Activated T-helper 2 cell treated with anti-CD3 and anti-CD28 coated beads, Interferon-gamma antibody, Interleukin-2, Interleukin-4, amounts not matched to agents 10 μg/mL and 5 μg/mL and 100 μg/mL, durations not matched to agents 14 hours and 24 hours and 36 hours (primary cell): ENCODE results near the gene SLC35B2. TPM values are rescaled to one million over a fixed set of nuclear protein-coding genes. Genes with fewer than 3 reads are reported as not detected.
A peak's percentile ranks its signal among the peaks of the same experiment; 100 is the strongest.

Source experiments
- DNase-seq: peaks from one replicate; pipeline ENCODE4 v3.0.0; 2021; ENCODE audit warnings: low spot score
- H3K27ac Mint-ChIP-seq: one replicate; pipeline ENCODE4 v1.8.0; 2021; ENCODE audit warnings: mixed read lengths
- H3K27me3 Mint-ChIP-seq: one replicate; pipeline ENCODE4 v1.8.0; 2021; ENCODE audit warnings: low read depth, mixed read lengths
- H3K36me3 Mint-ChIP-seq: one replicate; pipeline ENCODE4 v1.8.0; 2021; ENCODE audit warnings: low read depth, mixed read lengths
- H3K4me1 Mint-ChIP-seq: one replicate; pipeline ENCODE4 v1.8.0; 2021; ENCODE audit warnings: low read depth, mixed read lengths
- H3K4me3 Mint-ChIP-seq: one replicate; pipeline ENCODE4 v1.8.0; 2021; ENCODE audit warnings: low read depth, mild to moderate bottlenecking, moderate library complexity, mixed read lengths
- H3K9me3 Mint-ChIP-seq: one replicate; pipeline ENCODE4 v1.8.0; 2021; ENCODE audit warnings: mixed read lengths
- intact Hi-C: fragments of 100-400 bp; cut with micrococcal nuclease; formaldehyde crosslinking; loops from one replicate; pipeline ENCODE4 v1.15.1; 2023
- total RNA-seq: library from RNA; stranded (reverse); gene quantifications from 2 replicates; pipeline ENCODE4 v1.2.3, GENCODE V29; 2022

The SLC35B2 gene, protein sequence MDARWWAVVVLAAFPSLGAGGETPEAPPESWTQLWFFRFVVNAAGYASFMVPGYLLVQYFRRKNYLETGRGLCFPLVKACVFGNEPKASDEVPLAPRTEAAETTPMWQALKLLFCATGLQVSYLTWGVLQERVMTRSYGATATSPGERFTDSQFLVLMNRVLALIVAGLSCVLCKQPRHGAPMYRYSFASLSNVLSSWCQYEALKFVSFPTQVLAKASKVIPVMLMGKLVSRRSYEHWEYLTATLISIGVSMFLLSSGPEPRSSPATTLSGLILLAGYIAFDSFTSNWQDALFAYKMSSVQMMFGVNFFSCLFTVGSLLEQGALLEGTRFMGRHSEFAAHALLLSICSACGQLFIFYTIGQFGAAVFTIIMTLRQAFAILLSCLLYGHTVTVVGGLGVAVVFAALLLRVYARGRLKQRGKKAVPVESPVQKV
- 27.6 and 29.6 TPM in 2 replicates for total RNA-seq

DNA sequence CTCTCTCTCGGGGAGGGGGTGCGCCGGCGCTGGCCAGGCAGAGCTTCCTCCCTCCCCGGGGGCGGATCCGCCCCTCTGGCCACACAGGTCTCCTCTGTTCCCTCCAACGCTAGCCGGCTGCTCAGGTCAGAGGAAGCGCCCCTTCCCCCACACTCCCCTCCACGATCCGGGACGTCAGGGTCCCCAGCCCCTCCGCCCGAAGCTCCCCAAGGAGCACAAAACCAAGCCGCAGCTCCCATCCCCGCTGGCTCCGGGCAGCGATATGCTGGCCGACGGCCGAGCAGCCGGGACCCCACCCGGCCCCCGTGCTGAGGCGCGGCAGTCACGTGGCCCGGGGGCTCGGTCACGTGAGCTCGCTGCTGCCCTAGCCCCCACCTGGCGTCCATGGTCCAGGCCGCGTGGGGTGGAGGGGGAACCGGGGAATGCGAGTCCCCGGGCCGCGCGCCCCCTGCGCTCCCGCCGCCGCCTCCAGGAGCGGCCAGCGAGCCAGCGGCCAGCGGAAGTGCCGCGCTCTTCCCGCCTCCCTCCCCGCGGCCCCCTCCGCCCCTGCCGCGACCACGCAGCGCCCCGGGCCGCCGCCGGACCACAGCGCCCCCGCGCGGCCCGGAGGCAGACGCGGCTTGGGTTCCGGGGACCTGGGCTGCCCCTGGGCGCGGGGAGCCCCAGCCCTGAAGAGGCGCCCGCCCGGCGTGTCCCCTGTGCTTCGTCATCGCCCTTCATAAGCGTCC is at the start of gene SLC35B2:
SLC35B2 (minus strand) TSS at position 504 of the 728 bp plus-strand sequence; CDS start at position 386, 118 bp downstream.
- Mint-ChIP-seq H3K4me1 (peaks cover 51% of the 10 kb centered on the region), H3K27ac (peak within 1 kb of the TSS; percentile 85)

DNA sequence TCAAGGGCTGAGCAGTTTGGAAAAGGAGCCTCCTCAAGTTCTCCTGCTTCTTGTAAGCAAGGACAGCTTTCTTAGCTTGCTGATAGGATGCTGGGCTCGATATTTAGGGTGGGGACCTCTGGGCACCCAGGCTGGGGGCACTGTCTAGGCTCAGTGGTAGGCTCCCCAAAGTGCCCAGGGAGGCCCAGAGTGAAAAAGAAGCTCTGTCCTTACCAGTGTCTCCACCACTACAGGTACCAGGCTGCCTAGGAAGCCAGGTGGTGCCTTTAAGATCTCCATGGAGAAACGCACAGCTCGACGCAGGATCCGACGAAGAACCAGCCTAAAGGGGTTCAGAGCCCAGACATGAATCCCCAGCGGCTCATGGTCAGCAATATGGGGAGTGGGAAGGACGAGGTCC is 49.4 kb upstream of the SLC35B2 start:
- Mint-ChIP-seq H3K4me1 (peaks cover 3% of the 10 kb centered on the region), H3K9me3 (no peaks in the 10 kb centered on the region), H3K27me3 (no peaks in the 10 kb centered on the region), H3K36me3 (peaks cover 69% of the 10 kb centered on the region), H3K27ac (no peak overlapping the region), H3K4me3 (no peak overlapping the region)
- intact Hi-C loops: no loop called here
- no peak for DNase-seq

More for the DNA sequence above, at the start of gene SLC35B2:
- no peaks in the 10 kb centered on the region for H3K9me3 Mint-ChIP-seq
- peak; percentile 65 for DNase-seq
- intact Hi-C loops: loop anchor here (1.0 to 5.0 kb wide), 5 partner anchors 8 to 620 kb away; partner anchors contain the start of genes MAD2L1BP, NFKBIE and VEGFA
- peak within 1 kb of the TSS; percentile 84 for H3K4me3 Mint-ChIP-seq
- H3K36me3 Mint-ChIP-seq: peaks cover 73% of the 10 kb centered on the region
- H3K27me3 Mint-ChIP-seq: no peaks in the 10 kb centered on the region

DNA sequence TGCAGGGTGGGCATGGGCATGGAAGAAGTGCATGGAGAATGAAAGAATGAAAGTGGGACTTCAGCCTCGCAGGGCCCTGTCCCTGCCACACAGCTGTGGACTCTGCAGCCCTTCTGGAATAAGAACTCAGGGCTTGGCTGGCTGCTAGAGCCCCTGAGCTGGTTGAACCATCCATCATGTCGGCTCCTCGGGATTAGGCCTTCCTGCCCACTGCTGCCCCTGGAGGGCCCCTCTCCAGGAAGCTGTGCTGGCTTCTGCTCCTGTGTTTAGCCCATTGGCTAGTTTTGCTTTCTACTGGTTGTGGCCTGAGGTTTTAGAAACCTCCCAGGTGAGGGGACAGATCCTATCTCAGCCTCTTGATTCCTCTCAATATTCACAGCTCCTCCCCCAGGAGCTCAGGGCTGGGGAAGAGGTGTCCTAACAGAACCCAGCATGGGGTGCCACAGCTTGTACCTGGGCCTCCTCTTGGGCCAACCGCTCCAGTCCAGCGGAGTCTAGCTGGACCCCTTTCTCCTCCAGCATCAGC is 47.9 kb upstream of the SLC35B2 start:
- peaks cover 67% of the 10 kb centered on the region for H3K36me3 Mint-ChIP-seq
- H3K27me3 Mint-ChIP-seq: no peaks in the 10 kb centered on the region

DNA sequence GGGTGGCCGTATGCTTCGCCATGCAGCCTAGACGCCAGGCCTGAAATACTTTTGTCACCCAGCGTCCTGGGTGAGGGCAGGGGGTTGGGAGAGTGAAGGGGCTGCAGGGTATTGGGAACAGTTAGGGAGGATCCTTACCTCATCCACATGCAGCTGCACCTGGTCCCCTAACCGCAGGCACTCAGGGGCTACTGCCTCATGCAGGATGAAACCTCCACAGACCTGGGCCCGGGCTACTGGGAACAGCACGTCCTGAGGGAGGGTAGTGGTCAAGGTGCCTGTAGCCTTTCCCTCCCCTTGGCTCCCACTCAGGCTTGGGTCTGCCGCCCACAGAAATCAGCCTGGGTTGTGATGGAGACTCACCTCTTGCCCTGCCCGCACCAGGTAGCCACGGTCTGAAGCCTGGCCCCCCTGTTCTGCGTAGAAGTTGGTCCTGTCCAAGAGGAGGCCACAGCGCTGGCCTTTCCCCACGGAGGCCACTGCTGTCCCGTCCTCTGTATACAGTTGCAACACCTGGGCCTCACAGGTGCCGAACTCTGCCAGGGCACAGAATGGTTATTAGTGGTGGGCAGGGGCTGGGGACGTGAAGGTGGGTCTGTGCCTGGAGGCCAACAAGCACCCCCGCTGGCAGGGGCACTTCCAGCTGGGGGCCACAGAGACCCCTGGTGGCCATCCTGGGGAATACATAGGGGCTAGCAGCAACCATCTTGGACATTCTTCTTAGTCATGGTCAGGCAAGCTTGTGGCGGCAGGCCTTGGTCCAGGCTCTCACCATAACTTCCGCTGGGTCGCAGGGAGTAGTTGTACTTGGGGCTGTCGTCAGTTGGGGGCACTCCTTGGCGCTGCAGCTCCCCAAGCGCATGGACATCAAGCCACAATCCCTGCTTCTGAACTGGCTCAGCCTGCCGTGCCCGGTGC is 47.2 kb upstream of the SLC35B2 start:
- no peaks in the 10 kb centered on the region for H3K4me1 Mint-ChIP-seq
- no peaks in the 10 kb centered on the region for H3K27me3 Mint-ChIP-seq
- no peak overlapping the region for H3K4me3 Mint-ChIP-seq
- intact Hi-C loops: loop anchor here (2.0 kb wide), 1 partner anchor 36 kb away; no protein-coding TSS in a partner anchor
- no peaks in the 10 kb centered on the region for H3K9me3 Mint-ChIP-seq
- DNase-seq: no peak
- peaks cover 62% of the 10 kb centered on the region for H3K36me3 Mint-ChIP-seq
- H3K27ac Mint-ChIP-seq: no peak overlapping the region

More for the DNA sequence above, 47.9 kb upstream of the SLC35B2 start:
- intact Hi-C loops: loop anchor here (2.0 kb wide), 1 partner anchor 36 kb away; no protein-coding TSS in a partner anchor
- Mint-ChIP-seq H3K9me3 (no peaks in the 10 kb centered on the region), H3K4me1 (no peaks in the 10 kb centered on the region), H3K4me3 (no peak overlapping the region), H3K27ac (no peak overlapping the region)
- DNase-seq: no peak

DNA sequence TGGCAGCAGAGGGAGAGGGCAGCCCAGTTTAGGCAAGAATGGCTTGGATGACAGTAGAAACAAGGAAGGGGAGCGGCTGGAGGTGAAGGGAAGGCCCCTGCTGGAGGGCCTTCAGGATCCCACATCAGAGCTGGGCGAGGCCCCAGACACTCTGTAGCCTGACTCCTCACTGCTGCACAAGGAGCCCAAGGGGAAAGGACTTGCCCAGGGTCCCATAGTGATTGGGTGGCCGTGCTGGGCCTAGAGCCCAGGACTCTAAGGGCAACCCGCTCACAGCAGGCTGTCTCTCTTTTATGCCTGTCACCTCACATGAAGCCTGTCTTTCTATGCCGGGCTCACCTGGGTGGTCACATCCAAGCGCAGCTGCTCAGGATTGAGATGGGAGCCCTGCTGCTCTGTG is 46.5 kb upstream of the SLC35B2 start:
- H3K9me3 Mint-ChIP-seq: no peaks in the 10 kb centered on the region
- no peak overlapping the region for H3K4me3 Mint-ChIP-seq
- H3K27ac Mint-ChIP-seq: no peak overlapping the region
- no peaks in the 10 kb centered on the region for H3K27me3 Mint-ChIP-seq
- intact Hi-C loops: loop anchor here (2.0 kb wide), 1 partner anchor 35 kb away; no protein-coding TSS in a partner anchor
- no peaks in the 10 kb centered on the region for H3K4me1 Mint-ChIP-seq
- H3K36me3 Mint-ChIP-seq: peaks cover 61% of the 10 kb centered on the region
- no peak for DNase-seq

DNA sequence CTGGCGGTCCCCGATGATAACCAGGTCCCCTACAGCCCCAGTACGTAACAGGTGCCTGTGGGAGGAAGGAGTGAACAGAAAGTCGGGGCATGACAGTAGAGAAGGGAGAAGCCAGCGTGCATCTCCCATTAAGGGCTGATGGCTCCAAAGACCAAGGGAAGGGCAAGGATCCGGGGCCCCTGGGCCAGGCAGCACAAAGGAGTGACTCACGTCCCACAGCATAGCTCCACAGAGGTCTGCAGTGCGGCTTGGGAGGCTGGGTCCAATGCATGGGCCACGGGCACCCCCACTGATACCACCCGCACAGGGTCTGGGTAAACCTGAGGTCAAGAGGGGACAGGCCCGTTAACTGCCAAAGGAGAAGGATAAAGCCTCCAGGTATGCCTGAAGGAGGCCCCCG is 45.5 kb upstream of the SLC35B2 start:
- H3K9me3 Mint-ChIP-seq: no peaks in the 10 kb centered on the region
- peaks cover 57% of the 10 kb centered on the region for H3K36me3 Mint-ChIP-seq
- no peak overlapping the region for H3K4me3 Mint-ChIP-seq
- no peak for DNase-seq
- intact Hi-C loops: no loop called here
- H3K4me1 Mint-ChIP-seq: no peaks in the 10 kb centered on the region
- no peak overlapping the region for H3K27ac Mint-ChIP-seq
- H3K27me3 Mint-ChIP-seq: peaks cover 6% of the 10 kb centered on the region

DNA sequence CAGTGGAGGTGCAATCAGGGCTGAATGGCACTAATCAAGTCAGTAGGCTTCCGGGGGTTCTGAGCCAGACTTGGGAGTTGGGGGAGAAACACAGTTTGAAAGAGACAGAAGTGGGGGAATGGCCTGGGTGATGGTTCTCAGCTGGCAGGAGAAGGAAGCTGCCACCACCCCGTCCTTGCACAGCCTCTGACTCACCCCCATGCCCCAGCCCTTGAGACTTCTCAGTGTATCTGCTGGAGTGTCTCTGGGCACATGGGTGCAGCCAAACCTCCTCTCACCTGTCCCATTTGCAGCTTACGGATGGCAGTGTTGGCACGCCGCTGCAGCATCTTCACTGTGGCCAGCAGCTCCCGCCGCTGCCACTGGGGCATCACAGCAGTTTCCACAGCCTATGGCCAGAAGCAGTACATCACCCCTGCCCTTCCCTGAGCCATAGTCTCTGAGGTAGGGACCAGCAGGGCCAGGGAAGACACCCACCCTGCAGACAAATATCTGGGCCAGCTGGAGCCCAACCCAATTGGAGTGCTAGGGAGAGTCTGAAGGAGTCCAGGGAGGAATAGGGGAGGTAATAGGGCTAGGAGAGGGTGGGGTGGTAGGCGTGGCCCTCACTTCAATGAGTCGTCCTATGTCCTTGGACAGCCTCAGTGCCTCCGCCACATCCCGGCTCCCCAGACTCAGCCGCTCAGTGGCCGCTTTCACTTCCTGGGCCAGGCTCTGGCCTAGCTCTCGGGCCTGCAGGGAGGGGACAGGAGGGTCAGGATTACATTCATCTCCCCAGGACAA is 44.6 kb upstream of the SLC35B2 start:
- no peaks in the 10 kb centered on the region for H3K4me1 Mint-ChIP-seq
- no peak overlapping the region for H3K4me3 Mint-ChIP-seq
- intact Hi-C loops: no loop called here
- no peak for DNase-seq
- H3K27ac Mint-ChIP-seq: no peak overlapping the region
- no peaks in the 10 kb centered on the region for H3K9me3 Mint-ChIP-seq
- H3K27me3 Mint-ChIP-seq: peaks cover 11% of the 10 kb centered on the region
- H3K36me3 Mint-ChIP-seq: peaks cover 55% of the 10 kb centered on the region

DNA sequence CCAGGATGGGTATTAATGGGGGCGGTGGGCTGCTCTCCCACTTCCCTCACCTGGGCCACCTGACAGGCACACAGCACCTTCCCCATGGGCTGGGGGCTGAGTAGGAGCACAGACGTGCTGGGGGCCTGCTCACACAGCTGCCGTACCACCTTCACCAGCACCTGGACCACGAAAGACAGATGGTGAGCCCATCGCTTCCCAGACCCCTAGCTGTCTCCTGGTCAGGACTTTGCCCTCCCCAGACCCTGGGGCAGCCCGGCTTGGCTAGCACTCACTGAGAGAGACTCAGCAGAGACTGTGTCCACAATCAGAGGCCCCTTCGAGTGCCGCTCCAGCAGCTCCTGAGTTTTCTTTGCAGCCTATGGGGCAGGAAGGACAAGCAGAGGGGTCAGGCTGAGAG is 43.8 kb upstream of the SLC35B2 start:
- H3K27ac Mint-ChIP-seq: no peak overlapping the region
- H3K36me3 Mint-ChIP-seq: peaks cover 55% of the 10 kb centered on the region
- no peaks in the 10 kb centered on the region for H3K4me1 Mint-ChIP-seq
- intact Hi-C loops: no loop called here
- no peaks in the 10 kb centered on the region for H3K9me3 Mint-ChIP-seq
- DNase-seq: no peak
- H3K4me3 Mint-ChIP-seq: no peak overlapping the region
- H3K27me3 Mint-ChIP-seq: peaks cover 20% of the 10 kb centered on the region

DNA sequence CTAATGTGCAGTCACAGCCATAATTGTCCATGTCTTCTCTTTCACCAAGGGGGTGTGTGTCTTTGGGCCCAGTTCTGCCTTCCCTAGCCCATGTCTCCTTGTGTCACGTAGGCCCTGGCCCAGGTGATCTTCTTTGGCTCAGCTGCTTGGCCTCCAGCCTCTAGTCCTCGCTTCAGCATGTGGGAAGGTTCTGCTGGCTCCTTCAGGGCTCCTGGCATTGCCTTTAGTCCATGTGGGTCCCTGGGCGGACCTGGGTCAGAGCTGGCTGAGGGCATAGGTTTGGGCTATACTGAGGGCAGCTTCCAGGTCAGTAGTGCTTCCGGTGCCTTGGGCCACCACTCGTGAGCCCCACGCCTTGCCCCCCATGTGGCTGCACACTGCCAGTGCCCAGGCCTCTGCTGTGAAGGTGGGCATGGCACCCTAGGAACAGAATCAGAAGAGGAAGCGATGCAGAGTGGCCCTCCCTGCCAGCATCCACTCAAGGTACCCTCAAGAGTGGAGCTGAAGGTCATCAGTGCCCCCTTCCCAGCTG is 43.0 kb upstream of the SLC35B2 start:
- H3K4me3 Mint-ChIP-seq: no peak overlapping the region
- intact Hi-C loops: no loop called here
- H3K27ac Mint-ChIP-seq: no peak overlapping the region
- H3K4me1 Mint-ChIP-seq: no peaks in the 10 kb centered on the region
- peaks cover 25% of the 10 kb centered on the region for H3K27me3 Mint-ChIP-seq
- peaks cover 49% of the 10 kb centered on the region for H3K36me3 Mint-ChIP-seq
- H3K9me3 Mint-ChIP-seq: no peaks in the 10 kb centered on the region
- DNase-seq: no peak

DNA sequence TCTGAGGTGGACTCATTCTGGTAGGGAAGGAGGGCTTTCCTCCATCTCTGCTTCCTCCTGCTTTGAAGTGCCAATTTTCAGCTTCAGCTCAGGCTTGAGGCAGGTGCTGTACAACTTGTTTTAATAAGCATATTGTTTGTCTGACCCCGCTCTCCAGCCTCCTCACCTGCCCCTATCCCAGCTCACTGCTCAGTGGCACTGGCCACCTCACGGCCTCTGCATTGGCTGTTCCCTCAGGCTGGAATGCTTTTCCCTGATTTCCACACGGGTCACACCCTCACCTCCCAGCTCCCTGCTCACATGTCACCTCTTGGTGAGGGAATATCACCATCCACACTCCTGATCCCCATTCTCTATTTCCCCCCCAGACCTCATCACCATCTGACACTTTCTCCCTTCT is 41.5 kb upstream of the SLC35B2 start:
- intact Hi-C loops: no loop called here
- peaks cover 39% of the 10 kb centered on the region for H3K36me3 Mint-ChIP-seq
- no peak overlapping the region for H3K4me3 Mint-ChIP-seq
- H3K27ac Mint-ChIP-seq: no peak overlapping the region
- H3K27me3 Mint-ChIP-seq: peaks cover 34% of the 10 kb centered on the region
- DNase-seq: no peak
- no peaks in the 10 kb centered on the region for H3K4me1 Mint-ChIP-seq
- H3K9me3 Mint-ChIP-seq: no peaks in the 10 kb centered on the region

DNA sequence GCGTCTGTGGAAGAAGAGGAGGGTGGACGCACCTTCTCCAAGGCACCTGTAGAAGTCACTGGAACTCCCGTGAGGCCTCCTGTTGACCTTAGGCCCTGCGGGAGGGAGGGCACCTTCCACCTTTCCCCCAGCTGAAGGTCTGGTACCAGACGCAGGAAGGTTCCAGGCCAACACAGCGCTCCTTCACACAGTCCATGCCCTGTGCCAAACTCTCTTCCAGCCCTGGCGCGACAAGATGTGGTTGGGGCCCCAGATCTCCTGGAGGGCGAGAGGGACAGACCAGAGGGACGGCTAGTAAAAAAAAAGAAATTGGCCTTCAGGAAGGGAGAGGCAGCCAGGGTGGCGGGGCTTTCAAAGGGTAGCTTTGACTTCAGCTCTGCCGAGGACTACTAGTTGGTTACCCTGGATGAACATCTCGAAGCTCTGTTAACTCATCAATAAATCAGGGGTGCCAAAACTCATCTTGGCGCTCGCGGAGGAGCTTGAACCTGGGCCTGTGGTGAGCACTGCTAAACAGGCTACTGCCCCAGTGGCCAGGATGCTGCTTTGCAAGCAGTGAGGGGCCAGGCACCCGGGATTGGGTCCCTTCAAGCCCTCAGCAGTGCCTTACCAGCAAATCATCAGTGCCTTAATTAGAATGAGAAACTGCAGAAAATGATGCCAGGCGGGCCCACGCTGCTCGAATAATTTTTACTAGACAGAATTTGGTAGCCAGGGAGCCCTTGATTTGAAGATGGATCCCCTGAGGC is 40.9 kb upstream of the SLC35B2 start:
- intact Hi-C loops: no loop called here
- Mint-ChIP-seq H3K36me3 (peaks cover 33% of the 10 kb centered on the region), H3K4me1 (no peaks in the 10 kb centered on the region), H3K9me3 (no peaks in the 10 kb centered on the region), H3K27ac (no peak overlapping the region), H3K4me3 (peak overlapping the region; percentile 26), H3K27me3 (peaks cover 39% of the 10 kb centered on the region)
- DNase-seq: no peak
